Fibroblast of lung (primary cell): ENCODE data around the gene RASA3.

Experiments
- CTCF ChIP-seq, 2 donors: IDR thresholded peaks in 1 of 2; conservative IDR thresholded peaks in 1 of 2; 1 replicate in 1 of 2; 2 replicates in 1 of 2; pipeline ENCODE4 v1.5.1; 2011 to 2012; ENCODE audit warnings: low read length in 2 of 2, control low read depth in 1 of 2, inconsistent platforms in 1 of 2, low read depth in 1 of 2, mild to moderate bottlenecking in 1 of 2
- EZH2 ChIP-seq: IDR thresholded peaks from 2 replicates; pipeline ENCODE4 v1.5.1; 2012; ENCODE audit warnings: low read length, control low read depth, mild to moderate bottlenecking; ENCODE audit errors: missing control alignments

- TF ChIP-seq CTCF (conservative IDR thresholded peaks at IDR 0.05 in 1 of 2, IDR thresholded peaks at IDR 0.05 in 1 of 2; ENCODE audit: low read depth in 1 of 2, low read length in 2 of 2) (no peak), EZH2 (no peak)
These were observed 40.0 kb downstream of the RASA3 start for GRCh38 chr13:114092468-114092867.
